ENCODE data around the gene DTHD1. TPM values are rescaled to one million over a fixed set of nuclear protein-coding genes. Genes with fewer than 3 reads are reported as not detected.

The DTHD1 gene
- total RNA-seq, 4 donors from 2014 or later = 0.20 to 0.60 (median 0.42) TPM; not detected in 1

GRCh38 chr4:36244257-36245082, 36.9 kb upstream of the DTHD1 start, which contains the start of gene ARAP2:
Gene ARAP2, minus strand, starts transcription at chr4:36244514. Its CDS starts 15,028 bp downstream, at chr4:36229486.
- peak in 1 of 2 donors; percentile 24 for TF ChIP-seq POLR2A (IDR thresholded peaks at IDR 0.05)
- peak in 2 of 5 experiments; percentile 5 to 15 for TF ChIP-seq CTCF (IDR thresholded peaks at IDR 0.05)
- TF ChIP-seq EP300 (IDR thresholded peaks at IDR 0.05) = peak in 1 of 2 donors; percentile 15
- DNase-seq (ENCODE audit: low spot score in 2 of 2) = peak in 1 of 2 donors; percentile 37
- Histone ChIP-seq H3K27me3 (no peaks in the 10 kb centered on the region), H3K4me3 (peak within 1 kb of the TSS; percentile 49 to 94 (median 90)), H3K27ac (peak within 1 kb of the TSS; percentile 63 to 99 (median 92)), H3K9me3 (no peaks in the 10 kb centered on the region), H3K4me1 (peaks cover 0 to 24% (median 0%) of the 10 kb centered on the region in 4 donors), H3K36me3 (no peaks in the 10 kb centered on the region)
- 6% methylated on average over 29 to 31 of the region's 81 CpGs for WGBS, 2 donors

GRCh38 chr4:36249610-36250009, 31.8 kb upstream of the DTHD1 start:
- no peak overlapping the region for H3K27ac ChIP-seq
- TF ChIP-seq CTCF (IDR thresholded peaks at IDR 0.05) (no peak), EP300 (IDR thresholded peaks at IDR 0.05) (no peak), POLR2A (IDR thresholded peaks at IDR 0.05) (no peak)
- H3K27me3 ChIP-seq = no peaks in the 10 kb centered on the region
- H3K36me3 ChIP-seq = no peaks in the 10 kb centered on the region
- 84 to 89% methylated on average over 1 of the region's 1 CpG for WGBS, 2 donors
- no peaks in the 10 kb centered on the region for H3K9me3 ChIP-seq
- H3K4me1 ChIP-seq = peaks cover 0 to 8% (median 0%) of the 10 kb centered on the region in 4 donors
- no peak for DNase-seq (ENCODE audit: low spot score in 2 of 2)
- no peak overlapping the region for H3K4me3 ChIP-seq

- Histone ChIP-seq H3K27me3 (no peaks in the 10 kb centered on the region), H3K9me3 (no peaks in the 10 kb centered on the region), H3K4me1 (peaks cover 0 to 15% (median 7%) of the 10 kb centered on the region in 4 donors), H3K27ac (no peak overlapping the region), H3K36me3 (no peaks in the 10 kb centered on the region), H3K4me3 (no peak overlapping the region)
- no peak for DNase-seq (ENCODE audit: low spot score in 2 of 2)
- 82 to 94% methylated on average over 2 of the region's 2 CpGs for WGBS, 2 donors
- no peak for TF ChIP-seq EP300 (IDR thresholded peaks at IDR 0.05)
- TF ChIP-seq POLR2A (IDR thresholded peaks at IDR 0.05) = no peak
- no peak for TF ChIP-seq CTCF (IDR thresholded peaks at IDR 0.05)
Observed at GRCh38 chr4:36251983-36252382, 29.4 kb upstream of the DTHD1 start.

GRCh38 chr4:36254371-36254770, 27.0 kb upstream of the DTHD1 start:
- 77 to 85% methylated on average over 2 of the region's 2 CpGs for WGBS, 2 donors
- H3K27ac ChIP-seq = no peak overlapping the region
- peaks cover 0 to 15% (median 7%) of the 10 kb centered on the region in 4 donors for H3K4me1 ChIP-seq
- no peak overlapping the region for H3K4me3 ChIP-seq
- TF ChIP-seq POLR2A (IDR thresholded peaks at IDR 0.05) (no peak), CTCF (IDR thresholded peaks at IDR 0.05) (no peak), EP300 (IDR thresholded peaks at IDR 0.05) (no peak)
- no peaks in the 10 kb centered on the region for H3K27me3 ChIP-seq
- H3K9me3 ChIP-seq = no peaks in the 10 kb centered on the region
- no peaks in the 10 kb centered on the region for H3K36me3 ChIP-seq
- no peak for DNase-seq (ENCODE audit: low spot score in 2 of 2)

GRCh38 chr4:36255577-36255976, 25.8 kb upstream of the DTHD1 start:
- TF ChIP-seq POLR2A (IDR thresholded peaks at IDR 0.05) (no peak), CTCF (IDR thresholded peaks at IDR 0.05) (no peak), EP300 (IDR thresholded peaks at IDR 0.05) (peak in 1 of 2 donors; percentile 71)
- Histone ChIP-seq H3K4me1 (peaks cover 0 to 15% (median 7%) of the 10 kb centered on the region in 4 donors), H3K4me3 (no peak overlapping the region), H3K27me3 (no peaks in the 10 kb centered on the region), H3K27ac (peak overlapping the region in 1 of 4 donors; percentile 41), H3K36me3 (no peaks in the 10 kb centered on the region), H3K9me3 (no peaks in the 10 kb centered on the region)
- DNase-seq (ENCODE audit: low spot score in 2 of 2) = no peak
- 82 to 94% methylated on average over 2 of the region's 2 CpGs for WGBS, 2 donors
